Measurements from ENCODE around the gene PSMD1.
A peak's percentile ranks its signal among the peaks of the same experiment; 100 is the strongest.
"Not testable (repeated sequence)": the region's sequence is repeated elsewhere in the genome, so short reads cannot be mapped to it uniquely, and the experiment has no call there.

The PSMD1 gene

DNA sequence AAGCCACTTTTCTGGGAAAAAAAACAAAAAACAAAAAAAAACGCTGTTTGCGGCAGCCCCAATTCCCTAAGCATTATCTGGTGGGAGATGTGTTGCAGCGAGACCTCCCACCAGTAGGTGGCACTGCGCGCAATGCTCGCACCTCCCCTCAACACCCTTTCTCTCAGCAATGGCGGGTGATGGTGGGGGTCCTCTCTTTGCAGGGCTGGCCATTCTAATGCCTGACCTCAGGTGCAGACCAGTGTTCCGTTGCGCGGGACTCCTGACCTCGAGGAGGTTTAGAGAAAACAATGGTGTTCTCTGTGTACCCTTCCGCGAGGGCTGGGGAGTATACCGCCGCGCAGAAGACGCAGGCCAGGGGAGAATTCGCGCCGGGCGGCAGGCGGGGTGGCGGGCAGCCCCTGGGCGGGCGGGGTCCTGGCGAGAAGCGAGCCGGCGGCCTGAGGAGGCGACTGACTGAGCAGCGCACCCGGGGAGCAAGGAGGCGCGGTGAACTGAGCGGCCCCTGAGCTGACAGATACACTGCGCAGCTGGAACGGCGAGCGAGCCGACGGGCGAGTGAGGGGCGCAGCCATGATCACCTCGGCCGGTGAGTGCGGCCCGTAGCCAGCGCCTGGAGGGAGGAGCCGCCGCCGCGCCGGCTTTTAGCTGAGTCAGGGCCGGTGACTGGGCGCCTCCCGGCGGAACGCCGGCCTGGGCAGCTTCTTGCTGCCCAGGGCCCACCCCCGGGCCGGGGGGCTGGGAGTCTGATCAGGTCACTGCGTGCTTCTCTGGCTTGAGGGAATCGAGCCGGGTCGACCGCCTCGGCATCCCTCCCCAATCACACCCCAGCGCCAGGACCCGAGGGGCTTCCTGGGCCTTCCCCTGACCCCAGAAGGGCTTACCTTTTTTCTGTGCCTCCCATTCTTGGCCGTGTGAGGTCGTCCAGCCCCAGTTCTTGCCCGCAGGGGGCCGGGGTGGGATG, at the start of gene PSMD1:
TSS of gene PSMD1 (plus strand) at position 415 of the 964 bp plus-strand sequence. CDS start at position 574, 159 bp downstream.
- peak; percentile 93 for DNase-seq

DNA sequence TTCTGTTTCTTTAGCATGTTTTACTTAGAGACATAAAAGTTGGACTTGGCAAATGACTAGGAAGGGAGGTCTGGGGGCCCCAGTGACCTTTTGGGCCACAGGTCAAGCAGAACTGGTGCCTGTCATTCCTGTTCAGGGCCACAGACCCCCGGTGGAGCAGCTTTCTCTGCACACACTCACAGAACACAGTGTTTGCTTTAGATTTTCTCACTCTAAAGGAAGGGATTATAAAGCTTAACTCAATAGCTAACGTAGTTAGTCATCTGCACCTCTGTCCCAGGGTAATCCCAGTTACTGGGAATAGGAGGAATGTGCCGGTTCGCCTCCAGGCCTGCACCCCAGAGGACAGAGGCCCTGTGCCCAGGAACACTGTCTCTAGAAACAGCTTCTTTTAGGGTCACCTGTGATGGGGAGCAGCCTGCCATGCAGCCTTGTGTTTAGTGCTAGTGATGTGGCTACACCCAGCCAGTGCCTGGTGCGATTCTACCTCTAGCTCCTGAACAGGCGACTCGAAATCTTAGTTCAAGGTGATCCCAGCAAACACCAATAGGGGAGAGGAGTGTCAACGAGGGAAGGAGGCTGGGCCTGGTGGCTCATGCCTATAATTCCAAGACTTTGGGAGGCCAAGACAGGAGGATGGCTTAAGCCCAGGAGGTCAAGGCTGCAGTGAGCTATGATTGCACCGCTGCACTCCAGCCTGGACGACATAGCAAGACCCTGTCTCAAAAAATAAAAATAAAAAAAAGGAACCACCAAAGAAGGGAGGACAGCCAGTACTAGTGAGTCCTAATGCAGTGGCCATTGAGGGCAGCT, 49.2 kb upstream of the PSMD1 start:
- DNase-seq, result no peak

DNA sequence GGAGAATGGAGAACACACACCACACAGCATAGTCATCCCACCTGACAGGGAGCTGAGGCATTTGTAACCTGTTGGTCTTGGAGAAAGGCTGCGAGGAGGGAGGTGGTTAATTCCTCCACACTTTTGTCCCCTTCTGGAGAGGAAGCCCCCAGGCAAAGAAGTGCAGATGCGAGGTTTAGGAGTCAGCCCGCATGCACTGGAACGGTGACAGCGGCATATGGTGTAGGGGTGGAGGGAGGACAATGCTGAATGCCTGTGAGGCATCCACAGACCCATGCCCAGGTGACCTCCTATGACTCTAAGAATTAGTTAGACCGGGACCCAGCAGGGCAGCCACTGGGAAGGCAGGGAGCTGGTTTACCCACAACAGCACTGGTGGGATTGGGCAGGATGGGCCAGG, 48.5 kb upstream of the PSMD1 start:
- no peak for DNase-seq

DNA sequence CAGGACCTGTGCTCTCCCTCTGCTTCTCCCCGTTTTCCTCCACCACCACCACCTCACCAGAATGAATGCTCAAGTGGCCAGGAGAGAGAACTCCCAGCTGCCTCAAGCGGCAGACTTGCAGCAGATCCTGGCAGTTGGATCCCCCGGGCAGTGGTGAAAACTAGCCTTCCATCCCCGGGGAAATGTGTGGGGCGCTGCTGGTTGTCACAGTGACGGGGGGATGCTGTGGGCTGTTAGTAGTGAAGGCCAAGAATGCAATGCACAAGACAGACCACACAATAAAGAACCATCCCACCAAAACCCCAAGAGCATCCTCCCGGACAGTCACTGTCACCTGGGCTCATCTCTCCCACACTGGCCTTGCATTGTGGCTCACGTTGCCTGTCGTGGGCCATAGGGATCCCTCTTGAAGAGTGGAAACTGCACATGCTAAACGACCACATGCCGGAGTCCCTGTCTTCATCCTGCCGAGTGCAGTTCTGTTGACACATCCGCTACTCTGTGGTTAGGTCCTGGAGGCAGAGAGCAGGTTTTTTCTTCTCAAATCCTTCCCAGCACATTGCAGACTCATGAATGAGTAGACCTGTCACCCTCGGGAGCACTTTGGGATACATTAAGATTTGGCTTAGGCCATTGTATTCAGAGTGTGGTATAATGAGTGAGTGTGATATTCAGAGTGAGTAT, 47.3 kb upstream of the PSMD1 start:
- no peak for DNase-seq

DNA sequence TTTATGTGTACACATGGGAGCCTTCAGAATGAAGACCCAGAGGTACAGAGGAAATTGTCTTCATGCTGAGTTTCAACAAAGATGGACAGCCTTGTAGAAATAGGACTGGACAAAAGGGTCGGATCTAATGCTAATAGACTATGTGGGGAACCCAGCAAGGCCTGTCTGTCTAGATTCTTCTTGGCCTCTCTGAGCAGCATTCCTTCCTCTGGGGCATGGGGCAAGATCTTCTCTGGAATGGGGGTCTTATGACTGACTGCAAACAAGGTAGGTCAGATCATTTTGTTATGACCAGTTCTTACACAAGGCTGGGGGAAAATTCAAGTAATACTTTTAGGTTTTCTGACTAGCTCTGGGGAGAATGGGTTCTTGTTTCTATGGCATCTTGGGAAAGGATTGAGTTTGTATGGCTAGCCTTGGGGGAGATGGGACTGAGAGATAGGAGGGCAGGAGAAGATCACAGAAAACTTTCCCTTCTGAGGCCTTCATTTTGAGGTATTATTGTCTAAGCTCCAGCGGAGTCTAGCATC, 46.4 kb upstream of the PSMD1 start:
- no peak for DNase-seq

DNA sequence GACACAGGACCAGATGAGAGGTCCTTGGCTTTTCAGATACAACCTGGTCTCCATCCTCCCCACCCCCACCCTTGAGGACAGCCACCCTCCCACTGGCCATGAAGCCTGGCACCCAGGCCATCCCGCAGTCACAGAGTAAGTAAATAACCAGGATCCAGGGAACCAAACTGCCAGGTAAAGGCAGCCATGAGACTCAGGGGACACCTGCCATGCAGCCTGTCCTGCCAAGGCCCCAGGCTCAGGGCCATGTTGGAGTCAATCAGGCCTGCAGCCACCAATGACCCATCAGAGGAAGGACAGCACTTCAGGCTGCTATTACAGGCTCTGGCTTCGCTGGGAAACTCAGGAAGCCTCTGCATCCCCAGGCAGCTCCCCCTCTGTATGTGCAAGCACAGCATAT, 45.1 kb upstream of the PSMD1 start:
- DNase-seq, result no peak

DNA sequence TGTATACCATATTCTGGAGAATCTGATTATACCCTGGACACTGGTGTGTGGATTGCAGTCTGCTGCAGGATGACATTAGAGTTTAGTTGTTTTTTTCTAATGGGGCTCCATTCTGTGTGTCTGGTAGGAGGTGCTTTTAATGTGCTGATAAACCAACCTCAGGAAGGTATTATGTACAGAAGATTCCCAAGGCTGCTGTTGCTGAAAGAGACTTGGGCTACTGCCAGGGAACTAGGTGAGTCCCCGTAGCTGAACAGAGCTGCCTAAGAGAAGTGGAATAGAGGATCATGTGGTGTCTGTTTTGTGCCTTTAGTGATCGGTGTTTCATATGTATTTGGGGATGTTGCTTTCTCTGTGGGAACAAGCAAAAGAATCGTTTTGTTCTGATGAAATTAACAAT, 44.2 kb upstream of the PSMD1 start:
- no peak for DNase-seq

DNA sequence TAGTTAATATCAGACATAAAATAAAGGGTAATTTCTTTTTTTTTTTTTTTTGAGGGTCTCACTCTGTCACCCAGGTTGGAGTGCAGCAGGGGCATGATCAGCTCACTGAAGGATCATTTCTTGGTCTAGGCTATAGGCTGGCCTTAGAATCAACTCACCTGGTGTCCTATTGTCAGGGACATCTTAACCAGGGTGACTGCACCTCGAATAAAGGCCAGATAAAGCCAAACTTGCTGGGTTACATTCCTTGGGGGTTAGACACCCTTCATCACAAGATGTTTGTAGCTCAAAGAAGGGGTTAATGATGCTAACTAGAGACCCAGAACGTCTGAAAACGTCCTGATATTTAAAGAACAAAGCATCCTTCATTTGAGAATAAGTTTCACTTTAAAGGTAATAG, 42.8 kb upstream of the PSMD1 start:
- DNase-seq, result no peak

DNA sequence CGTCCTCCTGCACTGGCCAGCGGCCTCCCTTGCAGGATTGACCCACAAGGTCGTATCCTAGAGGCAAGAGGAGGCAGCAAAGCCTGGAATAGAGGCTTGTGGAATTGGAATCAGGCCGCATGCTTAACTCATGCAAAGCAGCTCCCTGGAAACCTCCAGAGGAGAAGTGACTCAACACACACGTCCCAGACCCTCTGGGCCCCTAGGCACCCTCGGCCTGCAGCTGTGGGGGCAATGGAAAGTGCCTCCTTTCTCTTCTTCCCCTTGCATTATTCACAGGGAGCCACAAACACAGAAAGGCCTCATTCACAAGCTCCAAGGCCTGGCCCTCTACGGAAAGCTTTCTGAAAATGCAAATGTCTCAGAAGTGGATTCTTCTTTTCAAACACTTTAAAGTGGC, 41.2 kb upstream of the PSMD1 start:
- no peak for DNase-seq

DNA sequence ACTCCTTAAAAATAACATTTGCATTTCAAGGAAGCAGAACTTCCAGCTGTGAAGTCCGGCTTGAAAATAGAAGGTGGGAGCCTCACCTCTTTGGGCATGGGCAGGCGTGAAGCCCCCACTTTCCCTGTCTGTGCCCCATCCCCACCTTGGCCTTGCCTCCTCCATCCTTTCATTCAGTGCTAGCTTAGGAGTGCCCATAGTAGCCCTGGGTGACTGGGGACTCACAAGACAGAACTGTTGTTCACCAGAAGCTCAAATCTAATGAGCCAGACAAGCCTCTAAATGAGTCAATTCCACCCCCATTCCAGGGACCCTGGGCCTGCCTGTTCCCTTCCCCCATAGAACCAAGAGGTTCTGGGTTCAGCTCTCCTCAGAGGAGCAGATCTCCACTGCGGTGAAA, 40.7 kb upstream of the PSMD1 start:
- no peak for DNase-seq

DNA sequence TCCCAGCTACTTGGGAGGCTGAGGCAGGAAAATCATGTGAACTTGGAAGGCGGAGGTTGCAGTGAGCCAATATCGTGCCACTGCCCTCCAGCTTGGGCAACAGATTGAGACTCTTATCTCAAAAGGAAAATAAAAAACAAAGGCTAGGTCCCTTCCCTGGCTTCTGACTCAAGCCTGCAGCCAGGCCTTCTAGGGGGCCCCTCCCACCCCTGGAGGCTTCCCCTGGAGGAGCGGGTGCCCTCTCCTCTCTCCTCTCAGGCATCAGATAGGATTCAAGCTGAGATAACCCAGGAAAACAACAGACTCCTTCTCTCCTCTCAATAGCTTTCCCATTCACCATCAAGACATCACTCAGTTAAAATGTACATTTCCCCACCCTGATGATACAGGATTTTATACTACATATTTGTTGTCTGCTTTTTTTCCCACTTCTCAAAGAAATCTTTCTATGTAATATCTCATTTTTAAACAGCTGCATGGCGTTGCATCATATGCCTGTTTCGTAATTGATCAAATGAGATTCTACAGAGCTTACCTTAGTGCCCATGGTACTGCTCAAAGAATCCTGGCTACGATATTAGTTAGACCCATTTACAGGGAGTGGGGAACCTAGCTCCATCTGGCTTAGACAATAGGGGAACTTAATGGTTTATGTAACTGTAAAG, 40.0 kb upstream of the PSMD1 start:
- DNase-seq, result no peak

DNA sequence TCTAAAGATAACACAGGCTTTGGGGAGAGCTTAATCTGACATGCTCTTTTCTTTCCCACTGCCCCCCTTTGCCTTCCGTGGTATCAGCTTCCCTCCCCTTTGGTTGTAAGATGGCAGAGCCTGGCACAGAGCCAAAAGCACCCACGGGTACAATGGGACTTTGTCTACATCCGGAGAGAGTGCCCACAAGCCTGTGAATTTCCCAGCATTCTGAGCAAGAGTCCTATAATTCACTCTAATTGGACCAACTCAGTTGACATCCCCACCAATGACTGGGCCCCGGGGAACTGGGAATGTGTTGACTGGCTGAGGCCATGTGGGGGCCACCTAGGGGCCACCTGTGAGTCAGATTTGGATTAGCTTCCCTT, 39.5 kb upstream of the PSMD1 start:
- DNase-seq, result peak; percentile 2

DNA sequence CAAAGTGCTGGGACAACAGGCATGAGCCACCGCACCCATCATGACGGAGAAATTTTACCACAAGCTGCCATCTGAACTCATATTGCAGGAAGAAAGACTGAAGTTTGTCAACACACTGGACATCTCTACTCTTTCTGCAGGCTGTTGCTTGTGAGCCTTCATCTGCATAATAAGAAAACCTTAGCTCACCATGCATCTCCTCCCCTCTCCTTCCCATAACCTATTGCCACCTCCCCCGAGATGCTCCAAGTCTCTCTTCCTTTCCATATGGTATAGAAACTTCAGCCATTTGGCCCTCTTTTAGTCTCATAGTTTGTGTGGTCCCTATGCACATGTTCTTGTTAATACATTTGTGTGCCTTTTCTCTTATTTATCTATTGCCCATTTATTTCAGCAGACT, 38.5 kb upstream of the PSMD1 start:
- DNase-seq, result no peak

DNA sequence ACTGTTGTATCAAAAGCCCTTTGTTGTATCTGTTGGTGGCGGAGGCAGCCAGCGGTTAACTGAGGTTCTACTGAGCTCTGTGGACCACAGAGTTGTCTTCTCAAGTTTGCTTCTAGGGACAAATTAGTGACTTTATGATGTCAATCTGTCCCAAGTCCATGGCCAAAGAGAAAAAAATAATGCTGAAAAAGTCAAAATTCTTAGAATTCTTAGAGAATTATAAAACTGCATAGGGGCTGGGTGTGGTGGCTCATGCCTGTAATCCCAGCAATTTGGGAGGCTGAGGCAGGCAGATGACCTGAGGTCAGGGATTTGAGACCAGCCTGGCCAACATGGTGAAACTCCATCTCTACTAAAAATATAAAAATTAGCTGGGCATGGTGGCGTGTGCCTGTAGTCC, 31.6 kb upstream of the PSMD1 start:
- not testable (repeated sequence) for DNase-seq

DNA sequence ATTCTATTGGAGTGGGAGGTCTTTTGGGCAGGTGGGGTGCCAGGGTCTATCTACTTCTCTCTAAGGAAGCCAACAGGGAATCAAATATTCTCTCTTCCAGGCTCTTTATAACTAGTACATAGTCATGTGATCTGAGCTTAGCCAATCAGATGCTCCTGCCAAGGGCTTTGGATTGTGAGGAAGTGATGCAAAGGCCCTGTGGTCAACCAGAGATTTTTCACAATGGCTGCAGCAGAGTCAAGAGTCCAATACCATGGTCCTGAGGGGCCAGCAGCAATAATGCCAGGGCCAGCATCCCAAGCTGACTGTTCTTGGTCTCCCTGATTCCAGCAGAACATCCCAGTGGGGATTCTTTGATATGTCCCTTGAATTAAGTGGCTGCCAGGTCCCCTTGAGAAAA, 27.8 kb upstream of the PSMD1 start:
- DNase-seq, result no peak

DNA sequence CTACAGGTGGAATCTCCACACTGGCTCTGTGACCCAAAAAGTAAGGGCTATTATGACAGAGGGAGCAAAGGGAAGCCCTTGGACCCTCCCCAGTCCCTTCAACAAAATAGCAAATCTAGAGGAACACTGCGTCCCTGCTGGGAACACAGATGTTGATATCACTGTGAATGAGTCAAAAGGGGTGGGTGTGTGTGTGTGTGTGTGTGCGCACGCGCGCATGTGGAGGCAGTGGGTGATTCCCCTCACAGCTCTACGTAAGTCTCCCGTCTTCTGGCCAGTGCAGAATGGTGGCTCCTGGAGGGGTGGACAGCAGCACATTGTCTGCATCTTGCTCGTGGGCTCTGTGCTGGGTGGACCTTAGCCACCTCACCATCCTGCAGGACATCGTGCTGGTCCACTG, 27.1 kb upstream of the PSMD1 start:
- no peak for DNase-seq

DNA sequence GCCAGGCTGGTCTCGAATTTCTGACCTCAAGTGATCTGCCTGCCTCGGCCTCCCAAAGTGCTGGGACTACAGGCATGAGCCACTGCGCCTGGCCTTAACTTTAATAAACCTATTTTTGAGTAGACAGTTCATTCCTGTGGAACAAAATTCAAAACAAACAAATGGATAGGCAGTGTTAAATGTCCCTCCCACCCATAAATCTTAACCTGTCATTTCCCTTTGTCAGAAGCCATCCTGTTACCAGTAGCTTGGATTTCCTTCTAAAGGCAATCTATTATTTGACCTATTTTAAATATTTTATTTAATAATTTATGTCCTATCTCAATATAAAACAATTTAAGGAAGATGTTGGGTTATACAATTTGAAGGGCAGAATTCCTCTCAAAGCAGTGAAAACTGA, 25.9 kb upstream of the PSMD1 start:
- DNase-seq, result no peak

DNA sequence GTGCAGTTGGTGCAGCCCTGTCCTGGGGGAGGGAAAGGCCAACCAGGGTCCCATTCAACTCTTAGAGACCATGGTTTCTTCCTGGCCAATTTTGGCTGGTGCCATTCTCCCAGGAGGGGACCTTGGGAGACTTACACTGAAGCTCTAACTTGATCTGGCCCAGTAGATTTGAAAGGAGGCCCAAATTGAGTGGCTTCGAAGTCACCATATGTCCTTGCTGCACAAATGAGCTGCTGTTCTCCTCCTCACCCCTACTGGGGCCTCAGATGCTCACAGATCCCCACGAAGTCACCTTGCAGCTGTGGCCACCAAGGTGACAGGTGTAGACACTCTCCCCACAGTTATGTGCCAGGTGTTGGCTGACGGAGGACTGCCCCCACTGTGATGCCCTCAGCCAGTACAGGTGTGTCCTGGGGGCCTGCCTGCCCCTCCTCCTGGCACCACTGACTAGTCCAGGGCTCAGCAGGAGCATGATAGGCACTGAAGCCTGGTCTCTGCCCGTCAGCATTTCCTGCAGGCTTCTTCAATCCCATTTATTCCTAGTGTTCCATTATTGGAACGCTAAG, 24.0 kb upstream of the PSMD1 start:
- no peak for DNase-seq

DNA sequence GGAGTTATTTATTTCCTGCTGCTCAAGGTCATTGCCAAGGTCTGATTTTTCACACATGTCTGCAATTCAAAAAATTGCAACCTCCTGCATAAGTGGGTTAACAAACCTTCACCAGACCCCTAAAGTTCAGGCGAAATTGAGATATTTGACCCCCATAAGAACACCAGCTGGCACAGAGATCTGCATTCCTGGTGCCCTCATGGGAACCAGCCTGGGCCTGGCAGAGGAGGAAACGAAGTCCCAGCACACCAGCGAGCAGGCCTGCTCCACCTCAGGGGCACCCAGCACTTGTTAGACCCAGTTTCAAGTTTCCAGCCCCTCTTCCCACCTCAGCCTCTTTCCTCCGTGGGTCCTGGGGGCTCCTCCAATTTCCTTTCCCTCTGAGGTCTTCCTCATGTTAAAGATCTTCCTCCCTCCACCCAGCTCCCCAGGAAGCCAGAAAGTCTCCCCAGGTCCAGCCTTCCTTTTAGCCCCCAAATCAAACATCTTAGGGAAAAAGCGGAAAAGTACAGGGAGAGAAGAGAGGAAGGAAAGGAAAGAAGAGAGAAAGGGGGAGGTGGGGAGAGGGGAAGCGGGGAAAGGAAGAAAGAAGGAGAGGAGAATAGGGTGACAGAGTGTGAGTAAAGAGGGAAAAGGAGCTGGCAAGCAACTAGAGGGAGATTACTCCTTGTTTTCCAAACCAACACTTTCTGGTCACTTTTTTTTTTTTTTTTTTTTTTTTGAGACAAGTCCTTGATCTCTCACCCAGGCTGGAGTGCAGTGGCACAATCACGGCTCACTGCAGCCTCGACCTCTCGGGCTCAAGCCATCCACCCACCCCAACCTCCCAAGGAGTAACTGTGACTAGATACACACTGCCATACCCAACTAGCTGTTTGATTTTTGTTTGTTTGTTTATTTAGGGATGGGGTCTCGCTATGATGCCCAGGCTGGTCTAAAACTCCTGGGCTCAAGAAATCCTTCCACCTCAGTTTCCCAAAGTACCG, 23.2 kb upstream of the PSMD1 start:
- DNase-seq, result no peak

DNA sequence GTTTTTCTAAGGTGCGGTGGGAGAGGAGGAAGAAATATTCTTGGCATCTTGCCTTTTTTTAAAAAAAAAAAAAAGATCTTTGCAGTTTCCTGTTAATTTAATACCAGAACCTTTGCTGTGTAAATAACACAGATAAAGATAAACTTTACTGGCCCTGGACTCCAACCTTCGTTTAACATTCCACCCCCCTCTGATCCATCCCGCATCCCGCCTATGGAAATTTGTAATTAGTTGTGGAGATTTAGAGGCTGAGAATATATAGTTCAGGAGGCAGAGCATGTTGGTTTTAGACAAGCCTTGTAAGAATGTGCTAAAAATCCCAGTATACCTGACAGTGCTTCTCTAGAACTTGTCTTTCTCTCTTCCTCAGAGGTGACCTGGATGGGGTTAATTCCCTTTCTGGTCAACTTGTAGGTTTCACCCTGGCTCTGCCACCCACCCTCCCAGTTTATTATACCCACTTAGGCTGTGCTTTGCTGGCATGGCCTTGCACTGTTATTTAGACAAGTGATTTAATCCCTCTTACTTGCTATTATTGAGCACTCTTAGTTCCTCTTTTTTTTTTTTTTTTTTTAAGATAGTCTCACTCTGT, 22.3 kb upstream of the PSMD1 start:
- no peak for DNase-seq

DNA sequence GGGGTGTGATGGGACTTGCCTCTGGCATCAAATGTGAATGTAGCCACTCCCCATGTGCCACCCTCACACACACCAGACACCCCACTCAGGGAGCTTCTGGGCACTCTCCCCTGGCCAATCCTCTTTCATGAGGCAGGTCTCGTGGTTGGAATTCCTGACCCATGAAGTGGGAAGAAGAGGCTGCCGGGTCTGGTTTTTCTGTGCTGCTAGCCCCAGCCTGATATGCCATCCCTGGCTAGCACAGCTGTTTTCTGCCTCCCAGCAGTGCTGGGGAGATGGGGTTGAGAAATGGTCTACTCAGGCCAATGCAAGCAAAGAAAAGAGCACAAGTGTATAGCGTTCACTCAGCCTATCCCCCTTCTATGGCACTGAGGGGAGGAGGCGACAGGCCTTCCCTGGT, 20.5 kb upstream of the PSMD1 start:
- DNase-seq, result no peak
